NCI-H2107 (cell line): ENCODE data around the gene UCP3.

Source experiments
- DNase-seq: peaks from one replicate; lab custom pipeline; 2025; lab: John Stamatoyannopoulos, UW

Gene UCP3

GRCh38 chr11:73951797-73952196, 57.1 kb downstream of the UCP3 start:
- no peak for DNase-seq

DNA sequence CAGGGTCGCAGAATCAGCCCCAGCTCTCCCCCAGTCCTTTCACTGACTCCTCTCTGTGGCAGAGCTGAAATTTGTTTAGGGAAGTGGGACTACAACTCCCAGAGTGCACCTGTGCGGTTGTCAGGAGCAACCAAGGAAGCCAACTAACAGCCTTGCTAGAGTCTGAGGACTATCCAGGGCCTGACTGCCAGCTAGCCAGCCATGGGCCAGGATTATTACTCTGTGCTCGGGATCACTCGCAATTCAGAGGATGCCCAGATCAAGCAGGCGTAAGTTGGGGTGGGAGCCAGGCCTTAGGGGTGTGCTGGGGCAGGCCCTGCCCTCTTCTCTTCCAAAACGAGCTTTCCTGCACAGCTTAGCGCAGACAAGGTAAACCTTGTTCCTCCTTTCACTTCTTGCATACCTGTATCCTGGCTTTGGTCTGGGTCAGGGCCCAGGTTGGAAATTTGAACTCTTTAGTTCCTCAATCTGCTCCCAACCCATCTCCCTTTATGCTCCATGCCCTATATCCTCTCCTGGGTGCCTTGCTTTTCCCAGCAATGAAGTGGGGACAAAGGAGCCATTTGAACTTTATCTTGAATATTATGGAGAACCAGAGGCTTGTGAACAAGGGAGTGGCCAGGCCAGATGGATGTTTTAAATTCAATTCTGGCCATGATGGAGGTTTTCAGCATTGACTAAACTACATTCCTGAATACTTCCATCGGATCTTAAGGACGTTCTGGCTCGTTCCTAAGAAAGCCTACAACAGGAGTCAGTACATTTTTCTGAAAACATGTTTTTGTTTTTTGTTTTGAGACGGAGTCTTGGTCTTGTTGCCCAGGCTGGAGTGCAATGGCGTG, 57.8 kb downstream of the UCP3 start, which contains the start of gene DNAJB13:
TSS of gene DNAJB13 (plus strand) at position 158 of the 842 bp plus-strand sequence. CDS start at position 202, 44 bp downstream.
- DNase-seq, result no peak
